Measurements from ENCODE around the gene FTCDNL1. TPM values are rescaled to one million over a fixed set of nuclear protein-coding genes. Genes with fewer than 3 reads are reported as not detected.

FTCDNL1 gene
- total RNA-seq, 1 donor from 2014 or later: 1.5 TPM

DNA sequence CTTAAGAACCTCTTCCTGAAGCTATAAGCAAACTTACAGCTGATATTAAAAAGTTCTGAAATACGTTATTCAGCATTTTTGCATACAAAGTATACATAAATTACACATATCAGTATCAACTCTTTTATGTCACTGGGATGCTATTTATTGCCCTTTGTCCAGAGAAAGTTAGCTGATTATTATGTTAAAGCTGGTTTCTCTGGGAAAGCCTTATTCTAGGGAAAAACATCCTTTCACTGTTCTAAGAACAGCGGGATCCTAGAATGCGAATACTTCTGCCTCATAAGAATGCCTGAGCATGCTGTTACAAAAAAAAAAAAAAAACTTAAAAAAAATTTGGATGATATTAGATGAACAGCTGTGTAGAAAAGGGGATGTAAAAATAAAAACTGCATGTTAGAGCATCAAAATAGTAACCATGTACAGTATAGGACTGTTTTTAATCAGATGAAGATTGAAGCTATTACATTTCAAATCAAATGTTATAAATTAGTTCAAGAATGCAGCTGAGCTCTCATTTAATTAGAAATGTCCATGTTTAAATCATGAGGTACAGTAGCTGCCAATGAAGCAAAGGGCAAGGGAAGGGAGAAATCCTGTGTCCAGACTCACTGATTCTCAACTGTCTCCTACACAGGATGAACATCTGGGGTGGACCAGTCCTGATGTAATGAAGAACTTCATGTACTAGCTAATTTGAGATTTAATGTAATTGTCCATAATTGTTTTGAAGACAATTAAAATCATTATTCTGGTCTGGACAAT is 8.2 kb downstream of the FTCDNL1 start:
- H3K4me1 Mint-ChIP-seq: no peaks in the 10 kb centered on the region
- no peak for TF ChIP-seq CTCF (conservative IDR thresholded peaks at IDR 0.05)
- no peaks in the 10 kb centered on the region for H3K27me3 Mint-ChIP-seq (ENCODE audit: low read depth)
- no peak for DNase-seq (ENCODE audit: low read depth, low spot score)
- H3K27ac Mint-ChIP-seq (ENCODE audit: unreplicated experiment): no peak overlapping the region
- H3K36me3 Mint-ChIP-seq (ENCODE audit: low read depth): no peaks in the 10 kb centered on the region
- H3K4me3 Mint-ChIP-seq: no peak overlapping the region
- no peaks in the 10 kb centered on the region for H3K9me3 Mint-ChIP-seq

GRCh38 chr2:199841409-199841808 is 9.6 kb downstream of the FTCDNL1 start:
- H3K36me3 Mint-ChIP-seq (ENCODE audit: low read depth): no peaks in the 10 kb centered on the region
- H3K9me3 Mint-ChIP-seq: no peaks in the 10 kb centered on the region
- no peak for TF ChIP-seq CTCF (conservative IDR thresholded peaks at IDR 0.05)
- no peaks in the 10 kb centered on the region for H3K4me1 Mint-ChIP-seq
- no peak overlapping the region for H3K27ac Mint-ChIP-seq (ENCODE audit: unreplicated experiment)
- H3K27me3 Mint-ChIP-seq (ENCODE audit: low read depth): no peaks in the 10 kb centered on the region
- no peak overlapping the region for H3K4me3 Mint-ChIP-seq
- no peak for DNase-seq (ENCODE audit: low read depth, low spot score)

DNA sequence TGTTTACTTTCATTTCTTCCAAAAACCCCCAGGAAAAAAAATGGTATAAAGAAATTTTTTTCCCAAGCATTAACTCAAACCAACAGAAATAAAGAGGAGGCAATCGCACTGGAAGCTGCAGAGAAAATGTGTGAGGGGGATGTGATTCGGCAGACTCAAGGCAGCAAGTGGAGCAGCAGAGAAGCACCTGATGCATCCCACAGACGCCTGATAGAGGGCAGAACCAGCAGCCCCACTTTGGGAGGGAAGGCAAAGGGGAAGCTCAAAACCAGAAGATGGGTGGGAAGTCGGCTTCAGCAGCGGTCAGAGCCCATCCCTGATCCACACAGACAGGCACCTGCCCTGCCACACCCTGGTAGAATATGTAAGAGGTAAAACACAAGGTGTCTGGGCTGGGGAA is 12.6 kb downstream of the FTCDNL1 start:
- Mint-ChIP-seq H3K4me3 (no peak overlapping the region), H3K27ac (ENCODE audit: unreplicated experiment) (no peak overlapping the region), H3K36me3 (ENCODE audit: low read depth) (no peaks in the 10 kb centered on the region), H3K4me1 (no peaks in the 10 kb centered on the region), H3K27me3 (ENCODE audit: low read depth) (no peaks in the 10 kb centered on the region), H3K9me3 (no peaks in the 10 kb centered on the region)
- TF ChIP-seq CTCF (conservative IDR thresholded peaks at IDR 0.05): no peak
- DNase-seq (ENCODE audit: low read depth, low spot score): no peak

DNA sequence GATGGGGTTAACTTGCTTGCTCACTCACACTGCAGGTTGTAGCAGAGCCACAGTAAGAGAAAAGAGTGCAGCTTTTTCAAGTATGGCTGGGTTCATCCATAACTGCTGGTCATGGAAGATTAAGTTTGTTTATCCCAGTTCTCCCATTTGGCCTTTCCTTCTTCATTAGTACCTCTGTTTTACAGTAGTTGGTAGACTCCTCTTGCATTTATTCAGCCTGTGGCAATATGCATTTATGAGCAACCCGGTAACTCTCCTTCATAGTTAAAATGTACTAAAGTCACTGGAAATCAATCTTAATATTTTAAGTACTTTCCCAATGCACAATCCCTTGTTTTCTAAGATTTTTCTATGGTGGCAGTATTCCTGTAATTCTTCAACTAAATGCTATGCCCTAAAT is 14.0 kb downstream of the FTCDNL1 start:
- no peak for DNase-seq (ENCODE audit: low read depth, low spot score)
- no peaks in the 10 kb centered on the region for H3K36me3 Mint-ChIP-seq (ENCODE audit: low read depth)
- H3K27me3 Mint-ChIP-seq (ENCODE audit: low read depth): no peaks in the 10 kb centered on the region
- H3K9me3 Mint-ChIP-seq: no peaks in the 10 kb centered on the region
- no peak overlapping the region for H3K27ac Mint-ChIP-seq (ENCODE audit: unreplicated experiment)
- no peak for TF ChIP-seq CTCF (conservative IDR thresholded peaks at IDR 0.05)
- no peak overlapping the region for H3K4me3 Mint-ChIP-seq
- no peaks in the 10 kb centered on the region for H3K4me1 Mint-ChIP-seq

DNA sequence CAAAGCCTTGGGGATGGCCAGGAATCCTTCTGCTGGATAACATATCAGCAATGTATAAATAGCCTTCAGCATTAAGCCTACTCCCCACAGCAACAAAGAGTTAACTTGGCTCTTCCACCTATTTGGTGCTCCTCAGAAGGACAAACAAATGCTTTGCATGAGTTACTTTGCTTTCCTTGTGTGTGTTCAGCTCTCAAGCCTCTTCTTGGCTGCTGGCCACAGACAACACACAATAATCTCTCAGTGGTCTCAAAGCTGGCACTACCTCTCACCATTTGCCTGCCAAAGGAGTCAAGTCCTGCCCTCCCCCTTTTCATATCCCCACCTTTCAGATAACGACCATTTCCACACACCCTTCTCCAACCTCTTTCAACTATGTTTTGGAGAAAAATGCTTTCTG is 17.5 kb downstream of the FTCDNL1 start:
- Mint-ChIP-seq H3K36me3 (ENCODE audit: low read depth) (no peaks in the 10 kb centered on the region), H3K9me3 (no peaks in the 10 kb centered on the region), H3K27me3 (ENCODE audit: low read depth) (no peaks in the 10 kb centered on the region), H3K27ac (ENCODE audit: unreplicated experiment) (no peak overlapping the region), H3K4me3 (no peak overlapping the region), H3K4me1 (peaks cover 6% of the 10 kb centered on the region)
- no peak for TF ChIP-seq CTCF (conservative IDR thresholded peaks at IDR 0.05)
- DNase-seq (ENCODE audit: low read depth, low spot score): no peak
